GM18511 (cell line): Measurements from ENCODE around the gene OR4C6.

Experiments
- ATAC-seq: cut with Tn5 transposase; IDR thresholded peaks from one replicate; pipeline ENCODE4 v1.9.1; 2021; ENCODE audit warnings: mild to moderate bottlenecking, moderate library complexity; ENCODE audit not compliant: unreplicated experiment

Gene OR4C6

GRCh38 chr11:55661901-55662300 is at the start of gene OR4C6:
Gene OR4C6, plus strand, starts transcription at chr11:55662201. Its CDS starts 2,966 bp downstream, at chr11:55665167.
- no peak for ATAC-seq

- no peak for ATAC-seq
Observed at GRCh38 chr11:55624531-55624930, 37.5 kb upstream of the OR4C6 start.

GRCh38 chr11:55634813-55635212 is 27.2 kb upstream of the OR4C6 start, which contains the start of gene OR4P4:
Gene OR4P4, plus strand, starts transcription at chr11:55635113.
- ATAC-seq: no peak

- no peak for ATAC-seq
Observed at GRCh38 chr11:55648027-55648426, 14.0 kb upstream of the OR4C6 start, which contains the start of gene OR4S2. Gene OR4S2, plus strand, starts transcription at chr11:55648327. Its CDS starts 2,577 bp downstream, at chr11:55650904.

- no peak for ATAC-seq
Observed at GRCh38 chr11:55652560-55652959, 9.4 kb upstream of the OR4C6 start.

- ATAC-seq: no peak
Observed at GRCh38 chr11:55655096-55655495, 6.9 kb upstream of the OR4C6 start.

GRCh38 chr11:55658031-55658573 is 3.9 kb upstream of the OR4C6 start:
- ATAC-seq: peak; percentile 93

- ATAC-seq: peak; percentile 38
Observed at GRCh38 chr11:55658608-55659007, 3.4 kb upstream of the OR4C6 start.

- ATAC-seq: no peak
Observed at GRCh38 chr11:55669376-55669775, 7.4 kb downstream of the OR4C6 start.

- ATAC-seq: no peak
Observed at GRCh38 chr11:55673860-55674259, 11.9 kb downstream of the OR4C6 start.

- ATAC-seq: no peak
Observed at GRCh38 chr11:55697817-55698216, 35.8 kb downstream of the OR4C6 start.

GRCh38 chr11:55701429-55701828 is 39.4 kb downstream of the OR4C6 start:
- no peak for ATAC-seq

- no peak for ATAC-seq
Observed at GRCh38 chr11:55707029-55707428, 45.0 kb downstream of the OR4C6 start.

GRCh38 chr11:55714982-55715888 is 53.2 kb downstream of the OR4C6 start:
- no peak for ATAC-seq
